B cell (primary cell): Measurements from ENCODE around the gene AIG1. TPM values are rescaled to one million over a fixed set of nuclear protein-coding genes. Genes with fewer than 3 reads are reported as not detected.

Experiments
- ATAC-seq: fragments of 200-7000 bp; cut with Tn5 transposase; one replicate; pipeline ENCODE4 v1.10.0; 2021; ENCODE audit warnings: low read depth, mild to moderate bottlenecking, moderate number of reproducible peaks, moderate library complexity
- CTCF ChIA-PET: fragments of 350-600 bp; sonication (Branson Sonifier 250); formaldehyde crosslinking; loops from one replicate; lab custom pipeline; 2021; ENCODE audit warnings: antibody characterized with exemption, inconsistent platforms; lab: Charles Lee
- POLR2A ChIA-PET: fragments of 350-600 bp; sonication (Branson Sonifier 250); formaldehyde crosslinking; loops from one replicate; lab custom pipeline; 2021; ENCODE audit warnings: antibody characterized with exemption; lab: Charles Lee
- DNase-seq: peaks from one replicate; pipeline ENCODE4 v3.0.0; 2013
- H2AFZ ChIP-seq: 2 replicates; pipeline ENCODE4 v1.6.1; 2012; ENCODE audit warnings: mild to moderate bottlenecking, low read depth, low read length; ENCODE audit not compliant: insufficient read depth, poor library complexity, severe bottlenecking
- H3K27ac ChIP-seq, 2 donors: 1 replicate in 1 of 2; 2 replicates in 1 of 2; pipeline ENCODE4 v1.5.1; 2012 to 2013; ENCODE audit warnings: low read length in 2 of 2, mild to moderate bottlenecking in 2 of 2, moderate library complexity in 1 of 2
- H3K27me3 ChIP-seq, 4 experiments: fragments of 200-600 bp in 1 of 4; sonication (generic) in 1 of 4; replicated peaks in 1 of 4; 1 replicate in 2 of 4; 2 replicates in 2 of 4; pipeline versions ENCODE4 v1.6.1 to v1.7.0; 2013 to 2016; ENCODE audit warnings: low read length in 3 of 4, mild to moderate bottlenecking in 2 of 4, mixed read lengths in 1 of 4, moderate library complexity in 1 of 4; ENCODE audit not compliant: insufficient read depth in 4 of 4, control insufficient read depth in 3 of 4; ENCODE audit errors: control extremely low read depth in 1 of 4
- H3K36me3 ChIP-seq, 2 experiments: replicated peaks in 1 of 2; 1 replicate in 1 of 2; 2 replicates in 1 of 2; pipeline versions ENCODE4 v1.6.1 to v1.7.1; 2013; ENCODE audit warnings: low read length in 1 of 2; ENCODE audit not compliant: insufficient read depth in 2 of 2, control insufficient read depth in 1 of 2; ENCODE audit errors: control extremely low read depth in 1 of 2, extremely low read depth in 1 of 2
- H3K4me1 ChIP-seq, 2 donors: fragments of 200-600 bp in 1 of 2; sonication (generic) in 1 of 2; 1 replicate in 1 of 2; 2 replicates in 1 of 2; pipeline versions ENCODE4 v1.5.1 to v1.6.1; 2013 to 2017; ENCODE audit warnings: low read length in 2 of 2; ENCODE audit not compliant: control insufficient read depth in 2 of 2, insufficient read depth in 2 of 2
- H3K4me2 ChIP-seq: replicated peaks from 2 replicates; pipeline ENCODE3; 2012; ENCODE audit warnings: mild to moderate bottlenecking, low read depth, low read length; ENCODE audit not compliant: poor library complexity, severe bottlenecking
- H3K4me3 ChIP-seq, 5 experiments: fragments of 200-600 bp in 1 of 5; sonication (generic) in 1 of 5; 1 replicate in 3 of 5; 2 replicates in 2 of 5; pipeline versions ENCODE4 v1.5.1 to v1.7.0; 2011 to 2016; ENCODE audit warnings: low read length in 4 of 5, mild to moderate bottlenecking in 4 of 5, low read depth in 2 of 5, control low read depth in 1 of 5, moderate library complexity in 1 of 5; ENCODE audit not compliant: insufficient read depth in 1 of 5; ENCODE audit errors: control extremely low read depth in 1 of 5, extremely low read depth in 1 of 5
- H3K79me2 ChIP-seq: fragments of 200-600 bp; sonication (generic); one replicate; pipeline ENCODE4 v1.6.0; 2016; ENCODE audit warnings: low read length; ENCODE audit not compliant: control insufficient read depth, insufficient read depth
- H3K9ac ChIP-seq: fragments of 200-600 bp; sonication (generic); 2 replicates; pipeline ENCODE4 v1.6.1; 2017; ENCODE audit warnings: mild to moderate bottlenecking, low read length, moderate library complexity
- H3K9me3 ChIP-seq, 3 donors: one replicate each; pipeline versions ENCODE4 v1.6.1 to v1.7.1; 2013; ENCODE audit warnings: low read length in 2 of 3; ENCODE audit not compliant: control insufficient read depth in 2 of 3, insufficient read depth in 1 of 3; ENCODE audit errors: control extremely low read depth in 1 of 3
- H4K20me1 ChIP-seq: 2 replicates; pipeline ENCODE4 v1.6.0; 2012; ENCODE audit warnings: mild to moderate bottlenecking, low read length; ENCODE audit not compliant: insufficient read depth, control insufficient read depth, poor library complexity, severe bottlenecking
- H3K27ac Mint-ChIP-seq: one replicate; pipeline ENCODE4 v1.8.0; 2021; ENCODE audit warnings: mixed read lengths
- H3K27me3 Mint-ChIP-seq: one replicate; pipeline ENCODE4 v1.8.0; 2021; ENCODE audit warnings: mixed read lengths
- H3K4me1 Mint-ChIP-seq: one replicate; pipeline ENCODE4 v1.8.0; 2021; ENCODE audit warnings: mixed read lengths
- H3K4me3 Mint-ChIP-seq: one replicate; pipeline ENCODE4 v1.8.0; 2021; ENCODE audit warnings: mixed read lengths
- H3K9me3 Mint-ChIP-seq: one replicate; pipeline ENCODE4 v1.8.0; 2022; ENCODE audit warnings: mixed read lengths; ENCODE audit not compliant: insufficient read depth
- CTCF ChIP-seq: fragments of 200-600 bp; IDR thresholded peaks from one replicate; pipeline ENCODE4 v1.8.0; 2022; ENCODE audit warnings: antibody characterized with exemption, mild to moderate bottlenecking
- EZH2 ChIP-seq: IDR thresholded peaks from 2 replicates; pipeline ENCODE4 v1.6.1; 2012; ENCODE audit warnings: borderline replicate concordance, low read depth, mild to moderate bottlenecking, moderate library complexity, low read length; ENCODE audit not compliant: insufficient read depth, poor library complexity, severe bottlenecking
- WGBS: methylation state at CpG from one replicate; pipeline ENCODE4 v1.1.5; 2013; ENCODE audit warnings: missing lambda C conversion rate; ENCODE audit not compliant: insufficient coverage; 5-methylcytosine and 5-hydroxymethylcytosine counted together
- intact Hi-C: fragments of 100-400 bp; cut with micrococcal nuclease; formaldehyde crosslinking; loops from one replicate; pipeline ENCODE4 v1.10.0; 2022
- polyA plus RNA-seq: library from polyadenylated mRNA; depleted of rRNA; stranded (reverse); fragments of >200 nt; gene quantifications from 2 replicates; pipeline ENCODE4 v1.2.3, GENCODE V29; 2012
- total RNA-seq, 2 donors: library from RNA; stranded (reverse); fragments of 120-200 nt in 1 of 2; gene quantifications; 1 replicate in 1 of 2; 2 replicates in 1 of 2; pipeline versions ENCODE4 v1.2.3 to v1.2.4, GENCODE V29; 2013 to 2022

Gene AIG1
- total and polyA plus RNA-seq, 2 donors (not counting 1 experiment from before 2014, with no cell fraction given), result 7.0 to 9.0 TPM

GRCh38 chr6:143146186-143146851, 85.6 kb downstream of the AIG1 start:
- H3K9me3 ChIP-seq, result no peaks in the 10 kb centered on the region
- H3K79me2 ChIP-seq, result no peaks in the 10 kb centered on the region
- H3K4me3 ChIP-seq, result no peak overlapping the region
- Mint-ChIP-seq H3K9me3 (no peaks in the 10 kb centered on the region), H3K4me1 (no peaks in the 10 kb centered on the region), H3K27me3 (no peaks in the 10 kb centered on the region), H3K4me3 (no peak overlapping the region), H3K27ac (no peak overlapping the region)
- no peaks in the 10 kb centered on the region for H3K27me3 ChIP-seq
- ChIA-PET POLR2A (no interaction called here), CTCF (interaction anchor here (0.7 kb wide), 1 partner anchor 12 kb away, joined by 3 read pairs; no protein-coding TSS in a partner anchor)
- no peak for ATAC-seq
- TF ChIP-seq EZH2, result no peak
- TF ChIP-seq CTCF, result no peak
- no peak overlapping the region for H3K4me2 ChIP-seq
- H3K9ac ChIP-seq, result no peak overlapping the region
- H3K36me3 ChIP-seq, result no peaks in the 10 kb centered on the region
- H2AFZ ChIP-seq, result no peak overlapping the region
- no peaks in the 10 kb centered on the region for H4K20me1 ChIP-seq
- WGBS, result no CpG with 5 or more reads among the region's 3 CpGs
- DNase-seq, result no peak
- intact Hi-C loops, result no loop called here
- no peak overlapping the region for H3K27ac ChIP-seq
- H3K4me1 ChIP-seq, result no peaks in the 10 kb centered on the region

GRCh38 chr6:143149771-143150170, 89.1 kb downstream of the AIG1 start:
- Histone ChIP-seq H2AFZ (no peak overlapping the region), H3K4me3 (no peak overlapping the region), H3K9me3 (no peaks in the 10 kb centered on the region), H3K4me1 (no peaks in the 10 kb centered on the region), H3K9ac (no peak overlapping the region), H3K27ac (no peak overlapping the region), H4K20me1 (no peaks in the 10 kb centered on the region), H3K36me3 (no peaks in the 10 kb centered on the region), H3K4me2 (no peak overlapping the region), H3K27me3 (no peaks in the 10 kb centered on the region), H3K79me2 (no peaks in the 10 kb centered on the region)
- Mint-ChIP-seq H3K9me3 (no peaks in the 10 kb centered on the region), H3K27ac (no peak overlapping the region), H3K4me1 (no peaks in the 10 kb centered on the region), H3K4me3 (no peak overlapping the region), H3K27me3 (no peaks in the 10 kb centered on the region)
- no peak for DNase-seq
- no CpG with 5 or more reads among the region's 2 CpGs for WGBS
- no peak for TF ChIP-seq EZH2
- no peak for TF ChIP-seq CTCF
- no peak for ATAC-seq
- intact Hi-C loops, result no loop called here
- ChIA-PET POLR2A (interaction anchor here (0.7 kb wide), 1 partner anchor 709 kb away, joined by 10 read pairs; no protein-coding TSS in a partner anchor), CTCF (no interaction called here)
